Measurements from ENCODE around the gene CD19. TPM values are rescaled to one million over a fixed set of nuclear protein-coding genes. Genes with fewer than 3 reads are reported as not detected.

The CD19 gene
- polyA plus RNA-seq, 1 donor (not counting 4 experiments of a cell fraction or from before 2014, with no cell fraction given): not detected

DNA sequence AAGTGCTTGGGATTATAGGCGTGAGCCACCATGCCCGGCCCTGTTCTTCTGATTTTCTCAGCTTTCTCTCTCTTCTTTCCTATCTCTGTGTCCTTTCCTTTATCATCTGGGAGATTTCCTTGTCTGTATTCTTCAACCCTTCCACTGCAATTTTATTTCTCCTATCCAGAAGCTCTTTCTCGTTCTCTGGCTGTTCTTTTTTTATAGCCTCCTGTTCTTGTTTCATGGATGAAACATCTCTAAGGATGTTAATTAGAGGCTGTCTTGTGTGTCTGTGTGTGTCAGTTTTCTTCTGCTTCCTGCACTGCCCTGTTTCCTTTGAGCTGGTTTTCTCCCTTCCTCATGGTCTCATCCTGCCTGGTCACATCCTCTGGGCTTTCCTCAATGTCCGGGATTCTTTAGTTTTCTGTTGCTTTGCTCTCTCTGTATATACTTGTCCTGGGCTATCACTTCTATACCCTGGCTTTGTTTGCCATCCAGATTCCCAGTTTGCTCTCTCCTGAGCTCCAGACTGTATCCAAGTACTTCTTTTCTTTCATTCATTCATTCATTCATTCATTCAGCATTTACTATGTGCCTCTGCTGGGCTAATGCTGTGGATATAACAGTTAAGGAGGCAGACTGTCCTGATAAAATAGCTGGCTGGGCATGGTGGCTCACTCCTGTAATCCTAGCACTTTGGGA lies 55.5 kb downstream of the CD19 start:
- Histone ChIP-seq H3K36me3 (ENCODE audit: control insufficient read depth in 2 of 2, extremely low read depth in 1 of 2, insufficient read depth in 2 of 2, low read length in 2 of 2) (peaks cover 11 to 22% of the 10 kb centered on the region in 2 experiments), H3K27ac (ENCODE audit: control insufficient read depth, insufficient read depth, low read length) (no peak overlapping the region), H3K79me2 (ENCODE audit: control insufficient read depth, insufficient read depth, low read length) (no peaks in the 10 kb centered on the region), H3K27me3 (ENCODE audit: control insufficient read depth, extremely low read depth, insufficient read depth, low read length) (no peaks in the 10 kb centered on the region), H3K9me3 (ENCODE audit: control insufficient read depth, low read depth, low read length) (peaks cover 1% of the 10 kb centered on the region), H3K9me1 (ENCODE audit: control insufficient read depth, extremely low read depth, insufficient read depth, low read length) (no peaks in the 10 kb centered on the region), H3K4me2 (ENCODE audit: control insufficient read depth, extremely low read depth, insufficient read depth, low read depth, low read length) (no peak overlapping the region), H2AFZ (ENCODE audit: control insufficient read depth, low read length) (no peak overlapping the region), H3K9ac (ENCODE audit: control insufficient read depth, extremely low read depth, insufficient read depth, low read length) (no peak overlapping the region), H3K4me1 (ENCODE audit: control insufficient read depth, extremely low read depth, insufficient read depth, low read length) (no peaks in the 10 kb centered on the region), H3K4me3 (ENCODE audit: control insufficient read depth in 2 of 3, extremely low read depth in 1 of 3, insufficient read depth in 2 of 3, low read depth in 1 of 3, low read length in 3 of 3) (no peak overlapping the region), H4K20me1 (ENCODE audit: control insufficient read depth, extremely low read depth, insufficient read depth, low read length) (no peaks in the 10 kb centered on the region)
- FAIRE-seq (no peak), DNase-seq (ENCODE audit: low read depth, low spot score) (no peak)
- TF ChIP-seq EZH2 (IDR thresholded peaks at IDR 0.05; ENCODE audit: low read length): no peak
- TF ChIP-seq, protein P1, sequence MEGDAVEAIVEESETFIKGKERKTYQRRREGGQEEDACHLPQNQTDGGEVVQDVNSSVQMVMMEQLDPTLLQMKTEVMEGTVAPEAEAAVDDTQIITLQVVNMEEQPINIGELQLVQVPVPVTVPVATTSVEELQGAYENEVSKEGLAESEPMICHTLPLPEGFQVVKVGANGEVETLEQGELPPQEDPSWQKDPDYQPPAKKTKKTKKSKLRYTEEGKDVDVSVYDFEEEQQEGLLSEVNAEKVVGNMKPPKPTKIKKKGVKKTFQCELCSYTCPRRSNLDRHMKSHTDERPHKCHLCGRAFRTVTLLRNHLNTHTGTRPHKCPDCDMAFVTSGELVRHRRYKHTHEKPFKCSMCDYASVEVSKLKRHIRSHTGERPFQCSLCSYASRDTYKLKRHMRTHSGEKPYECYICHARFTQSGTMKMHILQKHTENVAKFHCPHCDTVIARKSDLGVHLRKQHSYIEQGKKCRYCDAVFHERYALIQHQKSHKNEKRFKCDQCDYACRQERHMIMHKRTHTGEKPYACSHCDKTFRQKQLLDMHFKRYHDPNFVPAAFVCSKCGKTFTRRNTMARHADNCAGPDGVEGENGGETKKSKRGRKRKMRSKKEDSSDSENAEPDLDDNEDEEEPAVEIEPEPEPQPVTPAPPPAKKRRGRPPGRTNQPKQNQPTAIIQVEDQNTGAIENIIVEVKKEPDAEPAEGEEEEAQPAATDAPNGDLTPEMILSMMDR (optimal IDR thresholded peaks at IDR 0.05 in 1 of 3, IDR thresholded peaks at IDR 0.05 in 1 of 3, conservative IDR thresholded peaks at IDR 0.05 in 1 of 3; ENCODE audit: extremely low read depth in 1 of 3, insufficient read depth in 2 of 3, low read length in 3 of 3): no peak
- dilution Hi-C loops (cut with MboI; ENCODE audit: extremely low pct_ligation_motif_present, low sequenced_read_pairs): no loop called here

Other genes with a start within 250 kb of the CD19 start
- 285 to 510 TPM (median 314 TPM) in 3 replicates for gene EIF3C, start 220.5 kb upstream of the CD19 start, polyA plus RNA-seq
- gene NPIPB9, start 180.2 kb upstream of the CD19 start, polyA plus RNA-seq: 0.20 to 0.46 TPM (median 0.38 TPM) in 3 replicates
- gene ATXN2L, start 109.0 kb upstream of the CD19 start, polyA plus RNA-seq: 10.5 to 28.1 TPM (median 11.8 TPM) in 3 replicates
- 104 to 145 TPM (median 134 TPM) in 3 replicates for gene TUFM, start 85.6 kb upstream of the CD19 start, polyA plus RNA-seq
- 10.5 to 17.9 TPM (median 15.7 TPM) in 3 replicates for gene SH2B1, start 68.1 kb upstream of the CD19 start, polyA plus RNA-seq
- 0.12 to 0.48 TPM (median 0.29 TPM) in 3 replicates for gene ATP2A1, start 53.5 kb upstream of the CD19 start, polyA plus RNA-seq
- gene RABEP2, start 6.7 kb upstream of the CD19 start, polyA plus RNA-seq: 8.7 to 11.8 TPM (median 9.0 TPM) in 3 replicates
- 51.4 to 57.0 TPM (median 56.5 TPM) in 3 replicates for gene NFATC2IP, start 19.0 kb downstream of the CD19 start, polyA plus RNA-seq
- 16.3 to 34.7 TPM (median 23.7 TPM) in 3 replicates for gene SPNS1, start 42.8 kb downstream of the CD19 start, polyA plus RNA-seq
- gene LAT, start 53.1 kb downstream of the CD19 start, polyA plus RNA-seq: 1.2 to 3.0 TPM (median 1.2 TPM) in 3 replicates